Astrocyte of the cerebellum (primary cell): ENCODE measurements around the gene CHCHD4.

Source experiments
- DNase-seq: peaks from one replicate; pipeline ENCODE4 v3.0.0-alpha.2; 2011; ENCODE audit warnings: low read depth
- H3K4me3 ChIP-seq: 2 replicates; pipeline ENCODE4 v1.5.1; 2011; ENCODE audit warnings: mild to moderate bottlenecking, low read depth, low read length, moderate library complexity
- in situ Hi-C: cut with HindIII; loops from 2 replicates; pipeline ENCODE4 v1.10.0; 2017; ENCODE audit warnings: low sequenced_read_pairs
- TF ChIP-seq, protein P1 (sequence below): IDR thresholded peaks from 2 replicates; pipeline ENCODE4 v1.5.1; 2012; ENCODE audit warnings: low read length, low read depth, moderate library complexity, mild to moderate bottlenecking; ENCODE audit errors: missing control alignments

CHCHD4 gene

GRCh38 chr3:14127516-14128161, 3.0 kb upstream of the CHCHD4 start:
- no peak overlapping the region for H3K4me3 ChIP-seq
- TF ChIP-seq, protein P1, sequence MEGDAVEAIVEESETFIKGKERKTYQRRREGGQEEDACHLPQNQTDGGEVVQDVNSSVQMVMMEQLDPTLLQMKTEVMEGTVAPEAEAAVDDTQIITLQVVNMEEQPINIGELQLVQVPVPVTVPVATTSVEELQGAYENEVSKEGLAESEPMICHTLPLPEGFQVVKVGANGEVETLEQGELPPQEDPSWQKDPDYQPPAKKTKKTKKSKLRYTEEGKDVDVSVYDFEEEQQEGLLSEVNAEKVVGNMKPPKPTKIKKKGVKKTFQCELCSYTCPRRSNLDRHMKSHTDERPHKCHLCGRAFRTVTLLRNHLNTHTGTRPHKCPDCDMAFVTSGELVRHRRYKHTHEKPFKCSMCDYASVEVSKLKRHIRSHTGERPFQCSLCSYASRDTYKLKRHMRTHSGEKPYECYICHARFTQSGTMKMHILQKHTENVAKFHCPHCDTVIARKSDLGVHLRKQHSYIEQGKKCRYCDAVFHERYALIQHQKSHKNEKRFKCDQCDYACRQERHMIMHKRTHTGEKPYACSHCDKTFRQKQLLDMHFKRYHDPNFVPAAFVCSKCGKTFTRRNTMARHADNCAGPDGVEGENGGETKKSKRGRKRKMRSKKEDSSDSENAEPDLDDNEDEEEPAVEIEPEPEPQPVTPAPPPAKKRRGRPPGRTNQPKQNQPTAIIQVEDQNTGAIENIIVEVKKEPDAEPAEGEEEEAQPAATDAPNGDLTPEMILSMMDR: no peak
- in situ Hi-C loops: no loop called here
- no peak for DNase-seq

GRCh38 chr3:14126887-14127505, 2.3 kb upstream of the CHCHD4 start:
- in situ Hi-C loops: no loop called here
- TF ChIP-seq, protein P1: no peak
- DNase-seq: no peak
- H3K4me3 ChIP-seq: peak overlapping the region; percentile 87

- peak overlapping the region; percentile 87 for H3K4me3 ChIP-seq
- in situ Hi-C loops: no loop called here
- DNase-seq: no peak
- TF ChIP-seq, protein P1: no peak
Measured at GRCh38 chr3:14126017-14126886, 1.6 kb upstream of the CHCHD4 start.

GRCh38 chr3:14125193-14126016, 735 bp upstream of the CHCHD4 start:
- in situ Hi-C loops: no loop called here
- TF ChIP-seq, protein P1: no peak
- peak; percentile 76 for DNase-seq
- peak overlapping the region; percentile 87 for H3K4me3 ChIP-seq

DNA sequence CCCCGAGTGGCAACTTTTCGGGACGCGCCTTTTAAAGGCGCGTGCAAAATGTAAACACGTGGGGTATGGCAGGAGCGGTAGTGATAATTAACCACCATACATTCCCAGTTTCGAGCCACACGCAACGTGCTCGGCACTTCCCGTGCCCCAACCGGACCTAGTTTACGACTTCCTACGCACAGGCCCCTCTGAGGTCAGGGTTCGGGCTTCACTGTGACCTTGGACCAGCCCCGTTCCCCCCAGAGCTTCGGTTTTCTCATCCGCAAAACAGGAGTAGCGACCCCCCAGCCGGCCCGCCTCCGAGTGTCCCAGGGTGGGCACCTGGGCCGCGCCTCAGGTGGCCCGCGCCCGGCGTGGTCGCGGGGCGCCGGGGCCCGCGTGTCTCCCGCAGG, 451 bp downstream of the CHCHD4 start:
- DNase-seq: no peak
- in situ Hi-C loops: no loop called here
- peak overlapping the region; percentile 87 for H3K4me3 ChIP-seq
- TF ChIP-seq, protein P1: no peak
